Neural crest cell (in vitro differentiated cells): ENCODE data around the gene GPI. TPM values are rescaled to one million over a fixed set of nuclear protein-coding genes. Genes with fewer than 3 reads are reported as not detected.

Source experiments
- DNase-seq: peaks from one replicate; pipeline ENCODE4 v3.0.0; 2021; ENCODE audit warnings: low read depth, mixed read lengths, low spot score
- H3K27ac Mint-ChIP-seq: one replicate; pipeline ENCODE4 v1.8.0; 2021; ENCODE audit warnings: mild to moderate bottlenecking, mixed read lengths; ENCODE audit not compliant: unreplicated experiment
- H3K27me3 Mint-ChIP-seq: 2 replicates; pipeline ENCODE4 v1.8.0; 2021; ENCODE audit warnings: low read depth, mild to moderate bottlenecking, mixed read lengths
- H3K36me3 Mint-ChIP-seq: 2 replicates; pipeline ENCODE4 v1.8.0; 2021; ENCODE audit warnings: low read depth, mild to moderate bottlenecking, mixed read lengths
- H3K4me1 Mint-ChIP-seq: 2 replicates; pipeline ENCODE4 v1.8.0; 2021; ENCODE audit warnings: mixed read lengths
- H3K4me3 Mint-ChIP-seq: one replicate; pipeline ENCODE4 v1.8.0; 2021; ENCODE audit warnings: mild to moderate bottlenecking, mixed read lengths
- H3K9me3 Mint-ChIP-seq: 2 replicates; pipeline ENCODE4 v1.8.0; 2021; ENCODE audit warnings: mixed read lengths
- total RNA-seq: library from RNA; stranded (reverse); gene quantifications from 2 replicates; pipeline ENCODE4 v1.2.1, GENCODE V29; 2021
- TF ChIP-seq, protein P1 (sequence below): fragments of 200-600 bp; sonication (generic); conservative IDR thresholded peaks from 2 replicates; pipeline ENCODE4 v1.5.0; 2021; ENCODE audit warnings: antibody characterized with exemption, mild to moderate bottlenecking

GPI gene
- total RNA-seq, 1 donor from 2014 or later, result 227 TPM

DNA sequence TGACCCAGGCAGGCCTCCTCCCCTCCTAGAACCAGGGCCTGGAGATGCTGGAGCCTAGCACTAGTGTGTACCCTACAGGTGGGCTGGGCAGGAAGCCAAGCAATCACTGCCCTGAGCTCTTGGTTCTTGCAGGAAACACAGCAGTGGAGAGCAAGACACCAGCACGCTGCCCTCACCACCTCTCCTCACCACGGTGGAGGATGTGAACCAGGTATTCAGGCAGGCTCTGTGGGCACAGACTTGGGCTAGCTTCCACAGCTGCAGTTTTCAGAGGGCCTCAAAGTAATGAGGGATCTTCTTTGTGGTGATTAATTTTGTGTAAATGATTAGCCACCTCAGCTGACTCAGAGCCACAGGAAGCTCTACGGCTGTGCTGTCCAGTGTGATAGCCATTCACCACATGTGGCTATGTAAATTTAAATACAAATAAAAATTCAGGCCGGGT lies 13.6 kb upstream of the GPI start:
- Mint-ChIP-seq H3K4me3 (no peak overlapping the region), H3K4me1 (no peaks in the 10 kb centered on the region), H3K9me3 (no peaks in the 10 kb centered on the region), H3K27me3 (no peaks in the 10 kb centered on the region), H3K36me3 (peaks cover 8% of the 10 kb centered on the region), H3K27ac (peak overlapping the region; percentile 71)
- TF ChIP-seq, protein P1, sequence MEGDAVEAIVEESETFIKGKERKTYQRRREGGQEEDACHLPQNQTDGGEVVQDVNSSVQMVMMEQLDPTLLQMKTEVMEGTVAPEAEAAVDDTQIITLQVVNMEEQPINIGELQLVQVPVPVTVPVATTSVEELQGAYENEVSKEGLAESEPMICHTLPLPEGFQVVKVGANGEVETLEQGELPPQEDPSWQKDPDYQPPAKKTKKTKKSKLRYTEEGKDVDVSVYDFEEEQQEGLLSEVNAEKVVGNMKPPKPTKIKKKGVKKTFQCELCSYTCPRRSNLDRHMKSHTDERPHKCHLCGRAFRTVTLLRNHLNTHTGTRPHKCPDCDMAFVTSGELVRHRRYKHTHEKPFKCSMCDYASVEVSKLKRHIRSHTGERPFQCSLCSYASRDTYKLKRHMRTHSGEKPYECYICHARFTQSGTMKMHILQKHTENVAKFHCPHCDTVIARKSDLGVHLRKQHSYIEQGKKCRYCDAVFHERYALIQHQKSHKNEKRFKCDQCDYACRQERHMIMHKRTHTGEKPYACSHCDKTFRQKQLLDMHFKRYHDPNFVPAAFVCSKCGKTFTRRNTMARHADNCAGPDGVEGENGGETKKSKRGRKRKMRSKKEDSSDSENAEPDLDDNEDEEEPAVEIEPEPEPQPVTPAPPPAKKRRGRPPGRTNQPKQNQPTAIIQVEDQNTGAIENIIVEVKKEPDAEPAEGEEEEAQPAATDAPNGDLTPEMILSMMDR, result no peak
- DNase-seq, result no peak

DNA sequence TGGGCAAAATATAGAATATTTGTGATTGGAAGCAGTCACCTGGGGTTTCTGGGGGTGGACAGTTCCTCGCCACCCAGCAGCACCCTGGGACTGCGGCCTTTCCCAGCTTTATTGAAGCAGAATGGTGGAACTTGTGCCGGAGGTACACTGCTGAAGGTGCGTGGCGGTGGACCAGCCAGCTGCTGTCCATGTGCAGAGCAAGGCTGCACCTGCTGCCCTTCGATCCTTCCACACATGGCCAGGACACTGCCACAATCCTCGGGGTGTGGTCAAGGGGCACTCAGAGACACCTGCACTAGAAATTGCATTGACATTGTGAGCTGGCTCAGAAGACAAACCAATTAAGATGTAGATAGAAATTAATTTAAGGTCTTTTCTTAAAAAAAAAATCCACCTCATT lies 11.4 kb upstream of the GPI start:
- no peaks in the 10 kb centered on the region for H3K9me3 Mint-ChIP-seq
- peaks cover 8% of the 10 kb centered on the region for H3K36me3 Mint-ChIP-seq
- H3K4me3 Mint-ChIP-seq, result no peak overlapping the region
- no peak overlapping the region for H3K27ac Mint-ChIP-seq
- H3K4me1 Mint-ChIP-seq, result peaks cover 7% of the 10 kb centered on the region
- TF ChIP-seq, protein P1, result no peak
- no peaks in the 10 kb centered on the region for H3K27me3 Mint-ChIP-seq
- no peak for DNase-seq

DNA sequence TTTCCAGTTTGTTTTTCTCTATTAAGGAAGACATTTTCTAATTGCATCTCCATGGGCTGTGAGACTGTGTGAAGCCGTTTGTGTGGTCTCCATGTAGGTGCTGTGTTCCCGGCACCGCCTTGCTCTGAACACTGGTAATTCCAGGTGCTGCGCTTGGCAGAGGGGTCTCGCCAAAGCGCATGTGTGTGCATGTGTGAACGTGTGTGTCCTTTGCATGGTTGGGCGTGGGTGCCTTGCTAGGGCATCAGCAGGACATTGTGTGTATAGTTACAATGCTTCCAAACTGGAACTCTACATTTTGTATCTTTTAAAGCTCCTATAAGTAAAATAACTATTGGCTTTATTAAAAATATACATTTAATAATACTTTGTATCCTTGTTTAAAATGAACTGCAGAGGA lies 9.8 kb upstream of the GPI start:
- H3K27ac Mint-ChIP-seq, result no peak overlapping the region
- H3K4me3 Mint-ChIP-seq, result no peak overlapping the region
- TF ChIP-seq, protein P1, result no peak
- H3K9me3 Mint-ChIP-seq, result no peaks in the 10 kb centered on the region
- H3K4me1 Mint-ChIP-seq, result peaks cover 24% of the 10 kb centered on the region
- DNase-seq, result no peak
- peaks cover 4% of the 10 kb centered on the region for H3K27me3 Mint-ChIP-seq
- no peaks in the 10 kb centered on the region for H3K36me3 Mint-ChIP-seq

GRCh38 chr19:34356875-34357274 lies 8.1 kb upstream of the GPI start:
- TF ChIP-seq, protein P1, result no peak
- H3K4me3 Mint-ChIP-seq, result no peak overlapping the region
- peaks cover 4% of the 10 kb centered on the region for H3K27me3 Mint-ChIP-seq

GRCh38 chr19:34357431-34357830 lies 7.6 kb upstream of the GPI start:
- Mint-ChIP-seq H3K27me3 (peaks cover 4% of the 10 kb centered on the region), H3K27ac (peak overlapping the region; percentile 37), H3K4me1 (peaks cover 27% of the 10 kb centered on the region), H3K4me3 (peak overlapping the region; percentile 54), H3K9me3 (no peaks in the 10 kb centered on the region), H3K36me3 (no peaks in the 10 kb centered on the region)
- TF ChIP-seq, protein P1, result no peak
- DNase-seq, result no peak

More at GRCh38 chr19:34356875-34357274, 8.1 kb upstream of the GPI start:
- no peak overlapping the region for H3K27ac Mint-ChIP-seq
- no peaks in the 10 kb centered on the region for H3K36me3 Mint-ChIP-seq
- DNase-seq, result no peak
- peaks cover 27% of the 10 kb centered on the region for H3K4me1 Mint-ChIP-seq
- H3K9me3 Mint-ChIP-seq, result no peaks in the 10 kb centered on the region
